Left kidney (tissue), 2 donors: ENCODE data around the gene DLG3. TPM values are rescaled to one million over a fixed set of nuclear protein-coding genes. Genes with fewer than 3 reads are reported as not detected.

ENCODE experiments used
- DNase-seq: peaks from one replicate; pipeline ENCODE4 v3.0.0-alpha.2; 2013
- polyA plus RNA-seq: library from polyadenylated mRNA; unstranded; fragments of 120-200 nt; gene quantifications from one replicate; pipeline ENCODE4 v1.2.1, GENCODE V29; 2013; ENCODE audit not compliant: insufficient read length

The DLG3 gene
- polyA plus RNA-seq, 1 donor: 49.8 TPM

- DNase-seq: no peak
These were observed 31.7 kb downstream of the DLG3 start for GRCh38 chrX:70476166-70476933.

GRCh38 chrX:70476934-70477733 lies 32.5 kb downstream of the DLG3 start:
- no peak for DNase-seq

GRCh38 chrX:70477734-70478075 lies 33.1 kb downstream of the DLG3 start:
- no peak for DNase-seq

- DNase-seq: no peak
These were observed 34.1 kb downstream of the DLG3 start for GRCh38 chrX:70478526-70479245.

- no peak for DNase-seq
These were observed 34.7 kb downstream of the DLG3 start for GRCh38 chrX:70479247-70479921.

GRCh38 chrX:70479922-70480659 lies 35.5 kb downstream of the DLG3 start:
- no peak for DNase-seq

- no peak for DNase-seq
These were observed 36.0 kb downstream of the DLG3 start for GRCh38 chrX:70480660-70481018.

- no peak for DNase-seq
These were observed 37.0 kb downstream of the DLG3 start for GRCh38 chrX:70481471-70482270.

- no peak for DNase-seq
These were observed 37.7 kb downstream of the DLG3 start for GRCh38 chrX:70482300-70482699.

GRCh38 chrX:70485466-70485865 lies 40.8 kb downstream of the DLG3 start:
- DNase-seq: no peak

GRCh38 chrX:70488856-70489255 lies 44.2 kb downstream of the DLG3 start:
- no peak for DNase-seq

GRCh38 chrX:70494441-70494840 lies 49.8 kb downstream of the DLG3 start:
- DNase-seq: no peak

GRCh38 chrX:70496491-70496890 lies 51.9 kb downstream of the DLG3 start:
- DNase-seq: no peak

- DNase-seq: no peak
These were observed 52.4 kb downstream of the DLG3 start for GRCh38 chrX:70497026-70497425.

- no peak for DNase-seq
These were observed 53.5 kb downstream of the DLG3 start for GRCh38 chrX:70498129-70498528.

- DNase-seq: no peak
These were observed 56.2 kb downstream of the DLG3 start for GRCh38 chrX:70500826-70501225.

- DNase-seq: no peak
These were observed 60.3 kb downstream of the DLG3 start for GRCh38 chrX:70504772-70505450.

GRCh38 chrX:70505451-70505841 lies 60.8 kb downstream of the DLG3 start:
- no peak for DNase-seq

GRCh38 chrX:70508296-70508911 lies 63.8 kb downstream of the DLG3 start:
- DNase-seq: no peak

- no peak for DNase-seq
These were observed 64.4 kb downstream of the DLG3 start for GRCh38 chrX:70509078-70509477.
